Endothelial cell of umbilical vein (primary cell): ENCODE data around the gene SLC39A11. TPM values are rescaled to one million over a fixed set of nuclear protein-coding genes. Genes with fewer than 3 reads are reported as not detected.

ENCODE experiments used
- BruUV-seq: library from RNA; stranded (reverse); fragments of 400-500 nt; replicated peaks from 2 replicates; lab custom pipeline; 2021; lab: Mats Ljungman, UMichigan
- CTCF ChIA-PET: fragments of 300-600, 350-600 bp; sonication (Branson Sonifier 250); formaldehyde crosslinking; loops from one replicate; lab custom pipeline; 2021; ENCODE audit warnings: antibody characterized with exemption, inconsistent platforms; lab: Charles Lee
- POLR2A ChIA-PET: fragments of 300-600, 350-600 bp; sonication (Branson Sonifier 250); formaldehyde crosslinking; loops from one replicate; lab custom pipeline; 2021; ENCODE audit warnings: antibody characterized with exemption, inconsistent platforms; lab: Charles Lee
- DNase-seq: peaks from one replicate; pipeline ENCODE4 v3.0.0-alpha.2; 2011; ENCODE audit warnings: low read depth, low spot score
- FAIRE-seq: peaks from 2 replicates; lab custom pipeline; 2011; peaks lifted over from hg19 to GRCh38; lab: Jason Lieb, UNC
- H2AFZ ChIP-seq: 2 replicates; pipeline ENCODE4 v1.6.0; 2012; ENCODE audit warnings: low read depth, low read length, control low read depth, inconsistent platforms
- H3K27ac ChIP-seq: 2 replicates; pipeline ENCODE4 v1.5.1; 2011; ENCODE audit warnings: low read depth, mild to moderate bottlenecking, control low read depth, low read length, moderate library complexity; ENCODE audit not compliant: insufficient read depth
- H3K27me3 ChIP-seq, 2 experiments: 2 replicates each; pipeline versions ENCODE4 v1.6.0 to v1.6.1; 2011; ENCODE audit warnings: low read length in 2 of 2, mixed read lengths in 1 of 2; ENCODE audit not compliant: control insufficient read depth in 2 of 2, insufficient read depth in 2 of 2
- H3K36me3 ChIP-seq, 2 experiments: 2 replicates in 1 of 2; 3 replicates in 1 of 2; pipeline ENCODE4 v1.5.1; 2011; ENCODE audit warnings: low read length in 2 of 2, mild to moderate bottlenecking in 1 of 2, moderate library complexity in 1 of 2; ENCODE audit not compliant: control insufficient read depth in 2 of 2, insufficient read depth in 2 of 2; ENCODE audit errors: extremely low read depth in 1 of 2
- H3K4me1 ChIP-seq: 3 replicates; pipeline ENCODE4 v1.5.1; 2011; ENCODE audit warnings: mild to moderate bottlenecking, low read length; ENCODE audit not compliant: control insufficient read depth, insufficient read depth; ENCODE audit errors: extremely low read depth
- H3K4me2 ChIP-seq: 2 replicates; pipeline ENCODE4 v1.6.1; 2011; ENCODE audit warnings: low read length, control low read depth, mixed read lengths; ENCODE audit not compliant: insufficient read depth
- H3K4me3 ChIP-seq, 3 experiments: fragments of 200-600 bp in 1 of 3; sonication (generic), shearing (Covaris generic) in 1 of 3; replicated peaks in 1 of 3; 2 replicates each; pipeline ENCODE4 v1.5.1; 2011 to 2016; ENCODE audit warnings: control low read depth in 3 of 3, low read length in 3 of 3, mild to moderate bottlenecking in 2 of 3, inconsistent platforms in 1 of 3, low read depth in 1 of 3, moderate library complexity in 1 of 3; ENCODE audit not compliant: insufficient read depth in 1 of 3
- H3K79me2 ChIP-seq: 2 replicates; pipeline ENCODE4 v1.6.0; 2012; ENCODE audit warnings: low read length, inconsistent platforms; ENCODE audit not compliant: control insufficient read depth, insufficient read depth
- H3K9ac ChIP-seq: replicated peaks from 2 replicates; pipeline ENCODE3; 2011; ENCODE audit warnings: low read length, control low read depth; ENCODE audit not compliant: insufficient read depth; ENCODE audit errors: extremely low read depth
- H3K9me1 ChIP-seq: replicated peaks from 3 replicates; pipeline ENCODE4 v1.6.0; 2011; ENCODE audit warnings: mild to moderate bottlenecking, low read length; ENCODE audit not compliant: control insufficient read depth, insufficient read depth; ENCODE audit errors: extremely low read depth
- H3K9me3 ChIP-seq: replicated peaks from 2 replicates; pipeline ENCODE4 v1.5.1; 2012; ENCODE audit warnings: low read length, inconsistent platforms; ENCODE audit not compliant: control insufficient read depth, insufficient read depth
- H4K20me1 ChIP-seq: replicated peaks from 2 replicates; pipeline ENCODE3; 2011; ENCODE audit warnings: mild to moderate bottlenecking, low read length; ENCODE audit not compliant: control insufficient read depth, insufficient read depth; ENCODE audit errors: extremely low read depth
- EZH2 ChIP-seq: IDR thresholded peaks from 2 replicates; pipeline ENCODE4 v1.6.1; 2012; ENCODE audit warnings: borderline replicate concordance, low read depth, mild to moderate bottlenecking, moderate library complexity, low read length, inconsistent platforms; ENCODE audit not compliant: severe bottlenecking
- FOS ChIP-seq: IDR thresholded peaks from 2 replicates; pipeline ENCODE4 v1.6.1; 2011; ENCODE audit warnings: mild to moderate bottlenecking, low read length, moderate library complexity, borderline replicate concordance; ENCODE audit not compliant: insufficient read depth
- GATA2 ChIP-seq: IDR thresholded peaks from 2 replicates; pipeline ENCODE4 v1.7.0; 2011; ENCODE audit warnings: low read depth, mild to moderate bottlenecking, moderate library complexity, mixed read lengths, low read length; ENCODE audit not compliant: insufficient read length, insufficient read depth
- JUN ChIP-seq: IDR thresholded peaks from 2 replicates; pipeline ENCODE4 v1.6.1; 2011; ENCODE audit warnings: borderline replicate concordance, low read depth; ENCODE audit not compliant: insufficient read length, insufficient read depth
- MYC ChIP-seq: IDR thresholded peaks from one replicate; pipeline ENCODE4 v1.6.1; 2011; ENCODE audit warnings: mild to moderate bottlenecking, low read depth, low read length
- POLR2A ChIP-seq: IDR thresholded peaks from 2 replicates; pipeline ENCODE4 v1.6.1; 2012; ENCODE audit warnings: low read depth, mild to moderate bottlenecking, control low read depth, low read length
- POLR2AphosphoS5 ChIP-seq: IDR thresholded peaks from 2 replicates; pipeline ENCODE4 v1.6.1; 2012; ENCODE audit warnings: low read depth, mild to moderate bottlenecking, control low read depth, low read length, moderate library complexity; ENCODE audit not compliant: insufficient read depth
- dilution Hi-C: fragments of 300-500 bp; cut with MboI; formaldehyde crosslinking; loops from one replicate; pipeline ENCODE4 v1.15.0; 2019; ENCODE audit warnings: low sequenced_read_pairs; ENCODE audit not compliant: extremely low pct_ligation_motif_present
- intact Hi-C: fragments of 100-400 bp; cut with micrococcal nuclease; formaldehyde crosslinking; loops from one replicate; pipeline ENCODE4 v1.10.0; 2022
- polyA plus RNA-seq, 4 experiments: library from polyadenylated mRNA; depleted of rRNA in 3 of 4; stranded (reverse) in 3 of 4; unstranded in 1 of 4; fragments of >200 nt; gene quantifications; 2 replicates each; pipeline versions ENCODE4 v1.2.1 to v1.2.3, GENCODE V29; 2011 to 2012; ENCODE audit warnings: missing spikeins in 1 of 4
- total RNA-seq: library from RNA; stranded (reverse); gene quantifications from 2 replicates; pipeline ENCODE4 v1.2.3, GENCODE V29; 2021
- TF ChIP-seq, protein P1 (sequence below): IDR thresholded peaks from 2 replicates; pipeline ENCODE4 v1.6.1; 2011; ENCODE audit not compliant: insufficient read depth, insufficient read length
- TF ChIP-seq, protein P2 (sequence below), 2 donors: IDR thresholded peaks; 1 replicate in 1 of 2; 2 replicates in 1 of 2; pipeline ENCODE4 v1.5.1; 2011; ENCODE audit warnings: low read length in 2 of 2, mild to moderate bottlenecking in 2 of 2, moderate library complexity in 2 of 2, control low read depth in 1 of 2, inconsistent platforms in 1 of 2, low read depth in 1 of 2; ENCODE audit not compliant: insufficient read depth in 1 of 2; ENCODE audit errors: extremely low read depth in 1 of 2

SLC39A11 gene
- total and polyA plus RNA-seq, 2 donors (not counting 3 experiments of a cell fraction or from before 2014, with no cell fraction given) = 8.1 to 11.9 TPM

DNA sequence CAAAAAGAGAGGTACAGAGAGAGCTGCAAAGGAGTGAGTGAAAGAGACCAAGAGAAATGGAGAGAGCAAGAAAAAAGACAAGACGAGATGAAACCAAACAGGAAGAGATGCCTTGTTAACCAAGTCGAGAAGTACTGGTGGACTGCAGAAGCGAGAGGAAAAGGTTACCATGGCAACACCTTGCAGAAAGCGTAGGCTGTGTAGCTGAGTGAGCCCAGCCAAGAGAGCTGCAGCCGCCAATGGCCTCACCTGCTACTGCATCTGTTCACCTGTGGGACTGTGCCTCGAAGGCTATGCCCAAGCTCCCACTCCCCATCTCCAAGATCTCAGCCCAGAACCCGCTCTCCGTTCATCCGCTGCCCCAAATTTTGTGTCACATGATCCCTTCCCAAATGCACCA lies 161.3 kb downstream of the SLC39A11 start:
- H2AFZ ChIP-seq = no peak overlapping the region
- no peaks in the 10 kb centered on the region for H3K9me3 ChIP-seq
- dilution Hi-C loops = no loop called here
- H3K4me1 ChIP-seq = no peaks in the 10 kb centered on the region
- no peak for DNase-seq
- no peak for FAIRE-seq
- CTCF ChIA-PET = no interaction called here
- H3K79me2 ChIP-seq = no peaks in the 10 kb centered on the region
- H3K36me3 ChIP-seq = no peaks in the 10 kb centered on the region
- no peaks in the 10 kb centered on the region for H3K27me3 ChIP-seq
- intact Hi-C loops = no loop called here
- no TSS peak for BruUV-seq
- no peak overlapping the region for H3K27ac ChIP-seq
- no peak overlapping the region for H3K4me3 ChIP-seq
- H3K9ac ChIP-seq = no peak overlapping the region
- H3K4me2 ChIP-seq = no peak overlapping the region
- TF ChIP-seq POLR2AphosphoS5 = no peak
- no peak for TF ChIP-seq GATA2
- no peak for TF ChIP-seq EZH2
- TF ChIP-seq JUN = no peak
- TF ChIP-seq, protein P1, sequence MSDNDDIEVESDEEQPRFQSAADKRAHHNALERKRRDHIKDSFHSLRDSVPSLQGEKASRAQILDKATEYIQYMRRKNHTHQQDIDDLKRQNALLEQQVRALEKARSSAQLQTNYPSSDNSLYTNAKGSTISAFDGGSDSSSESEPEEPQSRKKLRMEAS = no peak
- TF ChIP-seq POLR2A = no peak
- TF ChIP-seq, protein P2, sequence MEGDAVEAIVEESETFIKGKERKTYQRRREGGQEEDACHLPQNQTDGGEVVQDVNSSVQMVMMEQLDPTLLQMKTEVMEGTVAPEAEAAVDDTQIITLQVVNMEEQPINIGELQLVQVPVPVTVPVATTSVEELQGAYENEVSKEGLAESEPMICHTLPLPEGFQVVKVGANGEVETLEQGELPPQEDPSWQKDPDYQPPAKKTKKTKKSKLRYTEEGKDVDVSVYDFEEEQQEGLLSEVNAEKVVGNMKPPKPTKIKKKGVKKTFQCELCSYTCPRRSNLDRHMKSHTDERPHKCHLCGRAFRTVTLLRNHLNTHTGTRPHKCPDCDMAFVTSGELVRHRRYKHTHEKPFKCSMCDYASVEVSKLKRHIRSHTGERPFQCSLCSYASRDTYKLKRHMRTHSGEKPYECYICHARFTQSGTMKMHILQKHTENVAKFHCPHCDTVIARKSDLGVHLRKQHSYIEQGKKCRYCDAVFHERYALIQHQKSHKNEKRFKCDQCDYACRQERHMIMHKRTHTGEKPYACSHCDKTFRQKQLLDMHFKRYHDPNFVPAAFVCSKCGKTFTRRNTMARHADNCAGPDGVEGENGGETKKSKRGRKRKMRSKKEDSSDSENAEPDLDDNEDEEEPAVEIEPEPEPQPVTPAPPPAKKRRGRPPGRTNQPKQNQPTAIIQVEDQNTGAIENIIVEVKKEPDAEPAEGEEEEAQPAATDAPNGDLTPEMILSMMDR (IDR thresholded peaks at IDR 0.05; ENCODE audit: extremely low read depth in 1 of 2, insufficient read depth in 1 of 2, low read depth in 1 of 2, low read length in 2 of 2) = no peak
- TF ChIP-seq MYC = no peak
- TF ChIP-seq FOS = no peak
- no peaks in the 10 kb centered on the region for H4K20me1 ChIP-seq
- H3K9me1 ChIP-seq = no peaks in the 10 kb centered on the region
- POLR2A ChIA-PET = no interaction called here
